ENCODE measurements around the gene PTPRD.

GRCh38 chr9:8660383-8660782, 1952.4 kb downstream of the PTPRD start:
- TF ChIP-seq CTCF (IDR thresholded peaks at IDR 0.05) (no peak), POLR2A (IDR thresholded peaks at IDR 0.05) (no peak)

All from thyroid gland (tissue), 4 donors.